WTC11 (cell line): ENCODE data around the gene KAZN.

Source experiments
- CREM ChIP-seq: sonication (generic); formaldehyde crosslinking; IDR thresholded peaks from 2 replicates; pipeline ENCODE4 v1.8.1; 2022; ENCODE audit warnings: mild to moderate bottlenecking, missing genetic modification reagents, moderate library complexity
- CTCF ChIP-seq: fragments of 200-600 bp; IDR thresholded peaks from 2 replicates; pipeline ENCODE4 v1.8.0; 2022; ENCODE audit warnings: antibody characterized with exemption
- JUN ChIP-seq: sonication (generic); formaldehyde crosslinking; IDR thresholded peaks from 2 replicates; pipeline ENCODE4 v1.8.0; 2023; ENCODE audit warnings: mild to moderate bottlenecking, missing genetic modification reagents
- MYBL2 ChIP-seq: sonication (generic); formaldehyde crosslinking; IDR thresholded peaks from 2 replicates; pipeline ENCODE4 v1.8.1; 2023; ENCODE audit warnings: mild to moderate bottlenecking, moderate library complexity, missing genetic modification reagents
- NFE2L1 ChIP-seq: sonication (generic); formaldehyde crosslinking; IDR thresholded peaks from 2 replicates; pipeline ENCODE4 v1.8.1; 2023; ENCODE audit warnings: missing genetic modification reagents
- NFYB ChIP-seq: sonication (generic); formaldehyde crosslinking; conservative IDR thresholded peaks from 2 replicates; pipeline ENCODE4 v1.8.0; 2022; ENCODE audit warnings: low read depth, missing genetic modification reagents
- NR3C1 ChIP-seq: sonication (generic); formaldehyde crosslinking; conservative IDR thresholded peaks from 2 replicates; pipeline ENCODE4 v1.8.1; 2023; ENCODE audit warnings: low read depth, mild to moderate bottlenecking, missing genetic modification reagents
- SMAD4 ChIP-seq: sonication (generic); formaldehyde crosslinking; IDR thresholded peaks from 2 replicates; pipeline ENCODE4 v1.8.0; 2022; ENCODE audit warnings: mild to moderate bottlenecking, missing genetic modification reagents
- USF1 ChIP-seq: sonication (generic); formaldehyde crosslinking; IDR thresholded peaks from 2 replicates; pipeline ENCODE4 v1.8.0; 2022; ENCODE audit warnings: mild to moderate bottlenecking, missing genetic modification reagents
- USF2 ChIP-seq: sonication (generic); formaldehyde crosslinking; IDR thresholded peaks from 2 replicates; pipeline ENCODE4 v1.8.1; 2023; ENCODE audit warnings: mild to moderate bottlenecking, missing genetic modification reagents, moderate library complexity
- TF ChIP-seq, protein P1 (sequence below): sonication (generic); formaldehyde crosslinking; IDR thresholded peaks from 2 replicates; pipeline ENCODE4 v1.8.0; 2022; ENCODE audit warnings: mild to moderate bottlenecking, missing genetic modification reagents

DNA sequence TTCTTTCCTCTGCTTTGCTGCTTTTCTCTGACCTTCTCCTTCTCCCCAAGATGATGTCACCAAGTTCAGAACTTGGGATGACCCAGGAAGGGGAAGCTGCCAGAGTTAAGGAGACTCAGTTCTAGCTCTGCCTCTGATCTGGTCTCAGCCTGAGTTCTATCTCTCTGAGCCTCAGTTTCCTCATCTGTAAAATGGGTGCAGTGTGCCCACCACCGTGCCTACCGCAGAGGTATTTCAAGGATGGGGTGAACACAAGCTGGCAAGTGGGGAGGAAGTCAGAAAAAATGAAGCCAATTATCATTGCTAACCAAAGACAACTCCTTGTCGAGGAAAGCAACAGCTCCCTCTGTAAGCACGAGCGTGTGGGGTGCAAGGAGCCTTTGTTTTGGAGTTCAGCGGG, 249.7 kb downstream of the KAZN start:
- no peak for TF ChIP-seq NFYB
- no peak for TF ChIP-seq CTCF
- TF ChIP-seq NR3C1 (CRISPR knock-in tag): no peak
- no peak for TF ChIP-seq USF2 (CRISPR knock-in tag)
- TF ChIP-seq, protein P1, sequence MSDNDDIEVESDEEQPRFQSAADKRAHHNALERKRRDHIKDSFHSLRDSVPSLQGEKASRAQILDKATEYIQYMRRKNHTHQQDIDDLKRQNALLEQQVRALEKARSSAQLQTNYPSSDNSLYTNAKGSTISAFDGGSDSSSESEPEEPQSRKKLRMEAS (CRISPR knock-in tag): no peak
- TF ChIP-seq CREM (CRISPR knock-in tag): no peak
- TF ChIP-seq USF1 (CRISPR knock-in tag): no peak
- no peak for TF ChIP-seq MYBL2
- no peak for TF ChIP-seq NFE2L1
- TF ChIP-seq JUN (CRISPR knock-in tag): no peak
- no peak for TF ChIP-seq SMAD4 (CRISPR knock-in tag)
